ENCODE measurements around the gene INHBA.

DNA sequence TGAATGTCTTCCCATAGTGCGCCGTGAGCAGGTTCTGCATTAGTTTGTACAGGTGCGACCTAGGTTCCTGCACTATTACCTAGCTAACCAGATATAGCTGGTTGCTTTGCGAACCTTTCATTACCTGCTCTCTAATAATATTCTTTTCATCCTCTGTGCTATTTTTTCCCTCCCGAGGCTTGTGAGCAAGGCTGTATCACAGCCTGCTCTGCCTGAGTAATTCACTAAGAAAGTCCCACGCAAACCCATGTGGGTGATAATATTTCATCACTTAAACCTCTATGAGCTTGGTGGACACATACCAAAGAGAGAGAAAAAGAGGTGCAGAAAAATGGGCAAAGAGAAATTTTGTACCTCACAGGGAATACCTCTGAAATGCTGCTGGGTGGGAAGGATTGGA, 8.4 kb downstream of the INHBA start:
- TF ChIP-seq EZH2 (IDR thresholded peaks at IDR 0.05; ENCODE audit: low read length) = no peak
- TF ChIP-seq, protein P1, sequence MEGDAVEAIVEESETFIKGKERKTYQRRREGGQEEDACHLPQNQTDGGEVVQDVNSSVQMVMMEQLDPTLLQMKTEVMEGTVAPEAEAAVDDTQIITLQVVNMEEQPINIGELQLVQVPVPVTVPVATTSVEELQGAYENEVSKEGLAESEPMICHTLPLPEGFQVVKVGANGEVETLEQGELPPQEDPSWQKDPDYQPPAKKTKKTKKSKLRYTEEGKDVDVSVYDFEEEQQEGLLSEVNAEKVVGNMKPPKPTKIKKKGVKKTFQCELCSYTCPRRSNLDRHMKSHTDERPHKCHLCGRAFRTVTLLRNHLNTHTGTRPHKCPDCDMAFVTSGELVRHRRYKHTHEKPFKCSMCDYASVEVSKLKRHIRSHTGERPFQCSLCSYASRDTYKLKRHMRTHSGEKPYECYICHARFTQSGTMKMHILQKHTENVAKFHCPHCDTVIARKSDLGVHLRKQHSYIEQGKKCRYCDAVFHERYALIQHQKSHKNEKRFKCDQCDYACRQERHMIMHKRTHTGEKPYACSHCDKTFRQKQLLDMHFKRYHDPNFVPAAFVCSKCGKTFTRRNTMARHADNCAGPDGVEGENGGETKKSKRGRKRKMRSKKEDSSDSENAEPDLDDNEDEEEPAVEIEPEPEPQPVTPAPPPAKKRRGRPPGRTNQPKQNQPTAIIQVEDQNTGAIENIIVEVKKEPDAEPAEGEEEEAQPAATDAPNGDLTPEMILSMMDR (optimal IDR thresholded peaks at IDR 0.05 in 1 of 3, IDR thresholded peaks at IDR 0.05 in 1 of 3, conservative IDR thresholded peaks at IDR 0.05 in 1 of 3; ENCODE audit: extremely low read depth in 1 of 3, insufficient read depth in 2 of 3, low read length in 3 of 3) = no peak

Data from keratinocyte (primary cell).